Panc1 (cell line): Measurements from ENCODE around the gene PPP1R7.

Source experiments
- TCF7L2 ChIP-seq: IDR thresholded peaks from 2 replicates; pipeline ENCODE4 v1.6.1; 2011; ENCODE audit warnings: mild to moderate bottlenecking, low read depth, low read length, inconsistent platforms
- TF ChIP-seq, protein P1 (sequence below): fragments of 450-650 bp; IDR thresholded peaks from 2 replicates; pipeline ENCODE4 v1.5.1; 2017; ENCODE audit warnings: mild to moderate bottlenecking

DNA sequence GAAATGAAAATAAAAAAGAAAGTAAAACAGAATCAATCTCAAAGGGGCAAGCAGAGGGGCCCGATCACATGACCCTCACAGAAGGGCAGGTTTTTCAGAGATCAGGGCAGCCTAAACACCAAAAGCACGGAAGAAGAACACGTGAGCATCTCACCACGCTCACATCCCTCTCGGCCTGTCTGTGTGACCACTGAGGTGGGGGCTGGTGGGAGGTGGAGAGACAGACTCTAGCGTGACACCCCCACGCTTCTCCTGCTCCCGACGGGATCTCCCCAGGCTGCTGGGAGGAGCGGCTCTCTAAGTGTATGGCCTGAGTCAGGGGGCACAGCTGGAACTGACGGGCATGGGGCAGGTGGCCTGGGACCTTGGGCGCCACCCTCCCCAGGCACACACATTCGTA lies 24.6 kb upstream of the PPP1R7 start:
- TF ChIP-seq, protein P1, sequence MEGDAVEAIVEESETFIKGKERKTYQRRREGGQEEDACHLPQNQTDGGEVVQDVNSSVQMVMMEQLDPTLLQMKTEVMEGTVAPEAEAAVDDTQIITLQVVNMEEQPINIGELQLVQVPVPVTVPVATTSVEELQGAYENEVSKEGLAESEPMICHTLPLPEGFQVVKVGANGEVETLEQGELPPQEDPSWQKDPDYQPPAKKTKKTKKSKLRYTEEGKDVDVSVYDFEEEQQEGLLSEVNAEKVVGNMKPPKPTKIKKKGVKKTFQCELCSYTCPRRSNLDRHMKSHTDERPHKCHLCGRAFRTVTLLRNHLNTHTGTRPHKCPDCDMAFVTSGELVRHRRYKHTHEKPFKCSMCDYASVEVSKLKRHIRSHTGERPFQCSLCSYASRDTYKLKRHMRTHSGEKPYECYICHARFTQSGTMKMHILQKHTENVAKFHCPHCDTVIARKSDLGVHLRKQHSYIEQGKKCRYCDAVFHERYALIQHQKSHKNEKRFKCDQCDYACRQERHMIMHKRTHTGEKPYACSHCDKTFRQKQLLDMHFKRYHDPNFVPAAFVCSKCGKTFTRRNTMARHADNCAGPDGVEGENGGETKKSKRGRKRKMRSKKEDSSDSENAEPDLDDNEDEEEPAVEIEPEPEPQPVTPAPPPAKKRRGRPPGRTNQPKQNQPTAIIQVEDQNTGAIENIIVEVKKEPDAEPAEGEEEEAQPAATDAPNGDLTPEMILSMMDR = no peak
- no peak for TF ChIP-seq TCF7L2
